CD4-positive, alpha-beta T cell treated with Interleukin-4 for 4 hours (primary cell): ENCODE results near the gene GOLGA8J.
"Not testable (repeated sequence)": the region's sequence is repeated elsewhere in the genome, so short reads cannot be mapped to it uniquely, and the experiment has no call there.

Experiments used
- DNase-seq: peaks from one replicate; pipeline ENCODE4 v3.0.0-alpha.2; 2020

GOLGA8J gene, protein sequence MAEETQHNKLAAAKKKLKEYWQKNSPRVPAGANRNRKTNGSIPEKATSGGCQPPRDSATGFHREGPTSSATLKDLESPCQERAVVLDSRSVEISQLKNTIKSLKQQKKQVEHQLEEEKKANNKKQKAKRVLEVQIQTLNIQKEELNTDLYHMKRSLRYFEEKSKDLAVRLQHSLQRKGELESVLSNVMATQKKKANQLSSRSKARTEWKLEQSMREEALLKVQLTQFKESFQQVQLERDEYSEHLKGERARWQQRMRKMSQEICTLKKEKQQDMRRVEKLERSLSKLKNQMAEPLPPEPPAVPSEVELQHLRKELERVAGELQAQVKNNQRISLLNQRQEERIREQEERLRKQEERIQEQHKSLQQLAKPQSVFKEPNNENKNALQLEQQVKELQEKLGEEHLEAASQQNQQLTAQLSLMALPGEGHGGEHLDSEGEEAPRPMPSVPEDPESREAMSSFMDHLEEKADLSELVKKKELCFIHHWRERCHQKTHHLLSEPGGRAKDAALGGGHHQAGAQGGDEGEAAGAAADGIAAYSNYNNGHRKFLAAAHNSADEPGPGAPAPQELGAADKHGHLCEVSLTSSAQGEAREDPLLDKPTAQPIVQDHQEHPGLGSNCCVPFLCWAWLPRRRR

GRCh38 chr15:30082655-30083054, at the start of gene GOLGA8J:
Gene GOLGA8J (plus strand): TSS chr15:30082955. CDS start chr15:30083053, 98 bp downstream.
- DNase-seq, result not testable (repeated sequence)

DNA sequence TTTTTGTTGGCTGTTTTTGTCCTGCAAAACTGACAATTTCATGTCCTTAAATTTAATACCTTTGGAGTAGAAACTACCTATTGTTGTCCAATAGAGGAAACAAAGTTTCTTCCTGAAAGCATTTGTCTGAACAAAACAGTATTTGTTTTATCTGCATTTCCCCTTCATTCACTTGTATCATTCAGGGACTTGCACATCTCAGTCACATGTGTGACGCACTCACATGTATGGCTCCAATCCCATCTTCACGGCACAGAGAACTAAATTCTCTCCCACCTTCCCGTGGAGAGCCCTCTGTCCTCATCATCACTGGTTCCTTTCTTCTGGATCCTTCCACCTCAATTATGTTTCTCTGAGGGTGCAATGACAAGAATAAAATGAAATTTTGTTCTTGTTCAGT, 49.5 kb upstream of the GOLGA8J start:
- DNase-seq, result no peak

DNA sequence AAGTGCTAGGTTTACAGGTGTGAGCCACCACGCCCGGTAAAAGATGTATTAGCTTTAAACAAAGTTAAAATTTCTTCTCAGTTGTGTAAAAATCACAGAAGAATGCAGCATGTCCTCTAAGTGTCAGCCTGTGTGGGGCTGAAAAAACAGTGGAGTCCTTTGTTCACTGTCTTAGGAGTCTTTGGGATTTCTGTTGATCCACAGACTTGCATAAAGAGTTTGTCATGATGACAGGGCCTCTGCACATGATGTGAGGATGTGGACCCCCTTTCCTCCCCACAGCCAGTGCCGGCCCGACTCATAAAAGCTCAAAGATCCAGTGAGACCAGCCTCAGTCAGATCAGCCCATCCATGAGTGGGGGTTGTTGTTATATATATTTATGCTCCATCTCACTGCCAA, 49.0 kb upstream of the GOLGA8J start:
- DNase-seq, result no peak

DNA sequence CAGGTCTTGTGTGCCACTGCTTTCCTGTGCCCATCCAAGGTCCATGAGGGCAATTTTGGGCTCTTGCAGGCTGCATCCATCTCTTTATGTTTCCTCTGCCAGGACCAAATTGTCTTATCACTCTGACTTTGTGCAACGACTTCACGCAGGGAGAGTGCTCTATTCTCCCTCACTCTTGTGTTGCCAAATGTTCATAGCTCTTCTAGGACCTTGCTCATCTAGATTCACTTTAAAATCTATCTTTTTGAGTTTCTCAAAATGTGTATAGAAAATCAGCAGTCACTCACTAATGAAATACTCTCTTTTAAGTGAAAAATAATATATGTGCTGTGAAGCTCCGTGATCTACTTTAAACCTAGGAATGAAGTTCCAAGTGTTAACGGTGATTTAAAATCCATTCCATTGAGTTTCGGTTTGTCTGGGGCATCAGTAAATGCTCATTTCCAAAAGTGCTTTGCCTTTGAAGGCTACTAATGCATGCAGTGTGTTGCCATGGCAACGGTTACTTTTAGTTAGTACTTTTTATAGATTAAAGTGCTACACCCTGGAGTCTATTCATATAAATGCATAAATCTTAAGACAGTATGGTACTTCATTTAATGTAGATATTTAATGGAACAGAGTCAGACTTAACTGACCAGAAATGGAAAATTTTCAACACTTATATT, 46.6 kb upstream of the GOLGA8J start:
- no peak for DNase-seq

DNA sequence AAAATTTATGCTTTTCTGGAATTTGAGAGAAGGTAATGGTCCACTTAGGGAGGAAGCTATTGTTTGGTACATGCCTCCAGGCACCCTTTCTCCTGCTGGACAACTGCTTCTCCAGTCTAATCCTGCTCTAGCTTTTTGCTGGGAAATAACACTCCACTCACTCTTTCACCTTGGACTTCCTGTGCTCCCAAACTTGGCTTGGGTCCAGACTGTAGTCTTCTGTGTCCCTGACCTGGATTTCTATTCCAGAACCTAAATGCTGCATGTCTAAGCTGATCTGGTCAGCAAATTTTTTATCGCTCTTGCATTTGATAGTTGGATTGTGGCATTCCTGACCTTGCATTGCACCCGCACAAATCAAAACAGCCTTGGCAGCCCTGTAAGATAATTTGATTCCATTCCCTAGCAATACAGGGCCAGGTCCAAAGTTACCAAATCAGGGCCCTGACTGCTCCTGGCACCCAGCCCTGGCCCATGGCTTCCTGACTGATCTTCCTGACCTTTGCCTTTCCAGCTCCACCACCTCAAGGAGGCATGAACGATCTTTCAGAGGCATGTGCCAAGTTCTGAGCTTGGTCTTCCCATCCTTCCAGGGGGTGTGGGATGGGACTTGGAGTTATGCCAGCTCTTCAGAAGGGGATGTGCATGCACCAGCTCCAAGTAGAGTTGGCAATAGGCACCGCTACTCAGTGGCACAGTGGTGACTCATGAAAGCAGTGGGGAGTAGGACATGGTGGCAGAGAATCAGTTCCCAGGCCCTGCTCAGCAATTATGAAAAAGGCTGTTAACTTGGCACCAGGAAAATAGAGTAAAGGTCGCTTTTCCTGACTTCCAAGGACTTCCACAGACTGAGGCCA, 43.9 kb upstream of the GOLGA8J start:
- DNase-seq, result no peak

DNA sequence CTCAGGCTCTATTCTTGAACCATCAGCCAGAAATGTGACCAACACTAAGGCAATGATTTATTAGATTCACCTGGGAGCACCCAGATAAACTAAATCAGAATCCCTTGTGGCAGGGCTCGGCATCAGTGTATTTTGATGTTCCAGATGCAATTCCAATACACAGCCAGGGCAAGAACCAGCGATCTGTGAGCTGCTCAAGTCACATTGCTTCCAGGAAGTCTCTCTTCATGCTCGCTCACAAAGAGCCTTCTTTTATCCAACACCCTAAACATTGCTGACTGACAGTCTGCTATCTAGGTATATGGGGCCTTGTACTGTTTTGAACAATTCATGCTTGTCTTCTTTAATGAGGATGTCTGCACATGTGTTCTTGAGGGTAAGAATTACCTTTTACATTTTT, 40.9 kb upstream of the GOLGA8J start:
- DNase-seq, result no peak

GRCh38 chr15:30042556-30042955, 40.2 kb upstream of the GOLGA8J start:
- DNase-seq, result no peak

DNA sequence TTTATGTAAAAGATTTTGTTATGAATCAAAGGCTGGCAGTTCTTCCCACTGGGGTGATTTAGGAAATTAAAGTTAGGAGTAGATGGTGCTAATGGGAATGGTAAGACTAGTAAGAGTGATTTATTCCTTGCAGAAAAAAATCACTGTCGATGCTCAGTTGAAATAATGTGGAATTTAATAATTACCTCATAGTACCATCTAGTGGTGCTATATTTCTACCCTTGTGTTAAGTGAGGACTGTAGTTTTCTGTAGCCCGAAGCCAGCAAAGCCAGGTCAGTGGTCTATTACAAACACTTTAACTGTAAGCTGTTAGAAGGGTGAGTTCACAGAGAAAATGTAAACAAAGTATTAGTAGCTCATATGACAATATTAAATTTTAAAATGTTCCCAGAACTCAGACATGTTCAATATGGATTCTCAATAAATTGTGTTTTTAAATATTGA, 39.5 kb upstream of the GOLGA8J start:
- DNase-seq, result no peak

- DNase-seq, result no peak
These were observed 38.4 kb upstream of the GOLGA8J start for GRCh38 chr15:30044377-30044776.

GRCh38 chr15:30044826-30045225, 37.9 kb upstream of the GOLGA8J start:
- DNase-seq, result not testable (repeated sequence)

DNA sequence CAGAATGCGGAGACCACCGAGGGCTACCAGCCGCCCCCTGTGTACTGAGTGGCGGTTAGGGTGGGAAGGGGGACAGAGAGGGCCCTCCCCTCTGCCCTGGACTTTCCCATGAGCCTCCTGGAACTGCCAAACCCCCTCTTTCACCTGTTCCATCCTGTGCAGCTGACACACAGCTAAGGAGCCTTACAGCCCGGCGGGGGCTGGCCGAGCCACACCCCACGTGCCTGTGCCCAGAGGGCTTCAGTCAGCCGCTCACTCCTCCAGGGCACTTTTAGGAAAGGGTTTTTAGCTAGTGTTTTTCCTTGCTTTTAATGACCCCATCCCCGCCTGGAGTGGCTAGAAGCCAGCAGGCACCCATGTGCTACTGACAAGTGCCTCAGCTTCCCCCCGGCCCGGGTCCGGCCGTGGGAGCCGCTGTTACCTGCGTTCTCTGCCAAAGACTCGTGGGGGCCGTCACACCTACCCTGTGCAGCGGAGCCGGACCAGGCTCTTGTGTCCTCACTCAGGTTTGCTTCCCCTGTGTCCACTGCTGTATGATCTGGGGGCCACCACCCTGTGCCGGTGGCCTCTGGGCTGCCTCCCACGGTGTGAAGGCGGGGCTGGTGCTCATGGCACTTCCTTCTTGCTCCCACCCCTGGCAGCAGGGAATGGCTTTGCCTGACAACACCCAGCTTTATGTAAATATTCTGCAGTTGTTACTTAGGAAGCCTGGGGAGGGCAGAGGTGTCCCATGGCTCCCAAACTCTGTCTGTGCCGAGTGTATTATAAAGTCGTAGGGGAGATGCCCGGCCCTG, 37.3 kb upstream of the GOLGA8J start:
- not testable (repeated sequence) for DNase-seq

GRCh38 chr15:30046430-30046829, 36.3 kb upstream of the GOLGA8J start:
- no peak for DNase-seq

DNA sequence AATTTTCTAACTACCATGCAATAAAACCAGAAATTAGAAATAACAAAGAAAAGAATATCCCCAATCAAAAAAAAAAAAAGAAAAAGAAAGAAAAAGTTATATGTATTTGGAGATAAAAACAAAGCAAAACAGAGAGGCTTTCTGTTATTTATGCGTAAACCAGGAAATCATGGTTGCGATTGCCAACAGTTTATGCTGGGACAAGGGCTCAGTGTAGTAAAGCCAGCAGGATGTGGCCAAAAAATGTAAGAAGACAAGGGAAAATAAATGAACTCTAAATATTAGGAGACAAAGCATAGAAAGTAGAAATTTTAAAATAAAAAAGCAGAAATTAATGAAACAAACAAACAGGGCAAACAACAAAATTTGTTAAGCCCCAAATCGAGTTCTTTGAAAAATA, 27.2 kb upstream of the GOLGA8J start:
- no peak for DNase-seq

DNA sequence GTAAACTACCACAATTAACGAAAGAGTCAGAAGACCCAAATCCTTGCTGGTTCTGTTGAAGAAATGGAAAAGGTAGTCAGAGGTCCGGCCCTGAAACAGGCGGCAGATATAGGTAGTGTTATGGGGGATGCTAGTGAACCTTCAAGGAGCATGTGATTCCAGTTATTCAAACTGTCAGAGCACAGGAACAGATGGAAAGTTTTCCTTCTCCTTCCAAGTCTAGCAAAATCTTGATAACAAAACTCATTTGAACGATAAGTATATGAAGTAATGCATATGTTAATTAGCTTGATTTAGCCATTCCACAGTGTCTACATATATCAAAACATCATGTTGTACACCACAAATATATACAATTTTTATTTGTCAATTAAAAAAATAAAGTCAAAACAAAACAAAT, 26.6 kb upstream of the GOLGA8J start:
- no peak for DNase-seq

GRCh38 chr15:30059771-30060170, 23.0 kb upstream of the GOLGA8J start:
- DNase-seq, result no peak

GRCh38 chr15:30062881-30063280, 19.9 kb upstream of the GOLGA8J start:
- DNase-seq, result no peak

DNA sequence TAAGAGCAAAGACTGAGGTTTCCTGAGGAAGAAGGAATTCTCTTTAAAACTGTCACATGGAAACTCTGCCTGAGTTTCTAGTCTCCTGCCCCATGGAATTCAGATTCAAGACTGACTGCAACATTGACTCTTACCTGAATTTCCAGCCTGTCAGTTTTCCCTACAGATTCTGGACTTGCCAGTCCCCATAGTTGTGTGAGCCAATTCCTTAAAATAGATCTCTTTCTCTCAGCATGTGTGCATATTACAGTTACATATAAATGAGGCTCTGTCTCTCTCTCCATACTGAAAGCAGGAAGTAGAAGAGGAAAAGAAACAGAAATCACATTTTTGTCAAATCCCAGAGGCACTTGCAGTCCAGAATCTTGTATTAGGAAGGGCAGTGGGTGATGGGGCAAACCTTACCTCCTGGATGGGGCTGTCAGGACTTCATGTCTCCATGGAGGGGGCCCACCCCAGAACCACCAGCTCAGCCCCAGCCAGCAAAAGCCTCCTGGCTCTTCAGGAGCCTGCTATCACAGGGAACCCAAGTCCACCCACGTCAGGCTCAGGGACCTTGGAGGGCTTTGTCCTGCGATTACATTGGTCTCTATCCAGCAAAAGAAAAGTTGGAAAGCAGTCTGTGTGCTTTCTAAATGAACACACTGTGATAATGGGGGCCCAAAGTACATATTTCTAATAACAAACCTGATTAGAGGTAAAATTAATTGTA, 18.8 kb upstream of the GOLGA8J start:
- DNase-seq, result no peak

- DNase-seq, result no peak
These were observed 17.5 kb upstream of the GOLGA8J start for GRCh38 chr15:30065025-30065801.

- no peak for DNase-seq
These were observed 14.4 kb upstream of the GOLGA8J start for GRCh38 chr15:30068326-30068725.

GRCh38 chr15:30072630-30073029, 10.1 kb upstream of the GOLGA8J start:
- no peak for DNase-seq

DNA sequence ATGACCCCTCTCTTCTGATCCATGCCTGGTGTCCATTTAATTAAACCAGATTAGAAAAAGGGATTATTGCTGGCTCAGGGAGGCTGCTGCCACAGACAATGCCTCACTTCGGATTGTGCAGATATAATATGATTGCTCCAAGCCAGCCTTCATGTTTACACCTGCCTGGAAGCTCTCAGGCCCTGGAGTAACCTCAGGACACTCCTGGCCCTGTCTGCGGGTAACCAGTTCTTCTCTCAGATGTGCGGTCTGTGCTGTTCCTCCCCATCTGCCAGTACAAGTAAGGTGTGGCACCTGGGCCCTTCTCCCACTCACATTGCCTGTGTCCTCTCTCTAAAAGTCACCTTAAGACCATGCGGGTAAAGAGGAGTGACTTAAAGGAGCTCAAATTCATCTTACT, 8.8 kb upstream of the GOLGA8J start:
- no peak for DNase-seq
